Renal pelvis (tissue), 4 donors: Measurements from ENCODE around the gene GIN1. TPM values are rescaled to one million over a fixed set of nuclear protein-coding genes. Genes with fewer than 3 reads are reported as not detected.
A peak's percentile ranks its signal among the peaks of the same experiment; 100 is the strongest.
"Not testable (repeated sequence)": the region's sequence is repeated elsewhere in the genome, so short reads cannot be mapped to it uniquely, and the experiment has no call there.

Experiments used
- DNase-seq: peaks from one replicate; pipeline ENCODE4 v3.0.0-alpha.2; 2013
- polyA plus RNA-seq, 3 donors: library from polyadenylated mRNA; unstranded; fragments of 120-200 nt; gene quantifications; one replicate each; pipeline ENCODE4 v1.2.1, GENCODE V29; 2013; ENCODE audit not compliant: insufficient read length in 3 of 3

Gene GIN1
- polyA plus RNA-seq, 3 donors = 10.4 to 14.2 (median 12.0) TPM

DNA sequence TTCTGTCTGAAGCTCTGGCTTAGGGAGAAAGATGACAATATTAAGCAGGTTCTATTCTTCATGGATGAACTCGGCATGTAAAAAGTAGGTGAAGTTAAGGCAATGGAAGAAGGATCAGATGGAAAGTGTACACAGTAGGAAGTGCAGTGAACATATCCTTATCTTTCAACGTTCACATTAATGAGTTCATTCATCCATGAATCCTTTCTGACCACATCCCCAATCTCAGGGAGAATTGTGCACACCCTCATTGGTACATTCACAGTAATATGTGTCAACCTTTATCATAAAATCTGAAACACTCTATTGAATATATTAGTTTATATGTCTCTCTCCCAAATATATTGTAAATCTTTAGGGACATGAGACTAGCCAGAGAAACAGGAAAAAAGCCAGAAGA lies 5.5 kb downstream of the GIN1 start:
- DNase-seq = no peak

DNA sequence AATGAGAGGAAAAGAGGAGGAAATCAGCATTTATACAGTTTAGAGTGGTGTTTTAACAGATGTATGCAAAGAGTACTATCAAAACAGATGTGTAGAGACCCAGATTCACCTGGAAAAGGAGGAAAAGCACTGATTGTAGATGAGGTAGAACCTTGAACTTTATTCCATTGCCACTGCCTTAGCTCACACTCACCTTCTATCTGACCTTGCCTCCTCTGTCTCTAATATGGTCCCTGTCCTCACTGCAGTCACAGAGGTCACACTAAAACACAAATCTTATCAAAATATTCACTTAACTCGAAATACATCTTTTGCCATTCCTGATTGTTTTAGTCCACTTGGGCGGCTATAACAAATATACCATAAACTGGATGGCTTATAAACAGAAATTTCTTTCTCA lies 7.0 kb downstream of the GIN1 start:
- no peak for DNase-seq

DNA sequence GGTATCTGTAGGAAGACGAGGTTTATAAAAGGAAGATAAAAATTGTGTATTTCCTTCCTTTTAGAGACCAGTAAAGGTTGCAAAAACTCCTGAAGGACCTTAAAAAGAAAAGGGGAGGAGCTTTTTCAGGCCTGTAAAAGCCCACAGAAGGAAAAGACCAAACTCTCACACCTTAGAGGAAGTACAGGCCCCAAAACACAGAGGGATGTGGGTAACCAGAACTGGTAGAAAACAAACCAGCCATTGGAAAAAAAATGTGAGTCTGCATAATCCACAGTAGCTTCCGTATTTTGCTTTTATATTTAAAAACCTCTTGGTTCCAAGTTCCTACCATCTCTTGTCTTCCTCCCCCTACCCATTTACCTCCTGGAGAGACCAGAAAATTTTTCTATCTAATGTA lies 8.5 kb downstream of the GIN1 start:
- DNase-seq = no peak

DNA sequence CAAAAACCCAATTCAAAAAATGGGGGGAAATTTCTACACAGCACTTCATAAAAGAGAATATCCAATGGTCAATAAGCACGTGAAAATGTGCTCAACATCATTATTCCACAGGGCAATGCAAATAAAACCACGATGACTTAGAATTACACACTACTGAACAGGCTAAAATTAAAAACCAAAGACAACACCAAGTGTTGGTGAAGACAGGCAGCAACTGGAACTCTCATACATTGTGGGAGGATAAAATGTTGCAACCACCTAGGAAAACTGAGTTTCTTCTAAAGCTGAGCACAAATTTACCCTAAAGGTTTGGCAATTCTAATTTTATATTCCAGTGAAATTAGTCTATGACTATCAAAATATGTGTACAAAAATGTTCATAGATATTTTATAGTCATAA lies 9.5 kb downstream of the GIN1 start:
- DNase-seq = no peak

DNA sequence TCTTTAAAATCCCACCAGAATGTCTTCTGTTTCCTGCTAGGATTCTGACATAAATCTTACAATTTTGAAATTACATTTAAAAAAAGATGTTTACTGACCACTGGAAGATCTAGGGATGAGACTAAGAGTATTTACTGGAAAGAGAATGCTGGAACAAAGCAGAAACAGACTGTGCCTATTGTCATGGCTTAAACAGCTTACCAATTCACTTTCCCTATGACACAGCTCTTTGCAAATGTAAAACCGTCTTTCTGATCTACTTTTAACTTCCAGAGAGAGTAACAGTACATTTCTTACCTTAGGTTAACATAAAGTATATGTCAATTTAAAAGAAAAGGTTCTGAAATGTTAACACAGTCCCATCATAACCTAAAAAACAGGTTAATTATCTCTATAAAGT lies 10.7 kb downstream of the GIN1 start:
- DNase-seq = no peak

DNA sequence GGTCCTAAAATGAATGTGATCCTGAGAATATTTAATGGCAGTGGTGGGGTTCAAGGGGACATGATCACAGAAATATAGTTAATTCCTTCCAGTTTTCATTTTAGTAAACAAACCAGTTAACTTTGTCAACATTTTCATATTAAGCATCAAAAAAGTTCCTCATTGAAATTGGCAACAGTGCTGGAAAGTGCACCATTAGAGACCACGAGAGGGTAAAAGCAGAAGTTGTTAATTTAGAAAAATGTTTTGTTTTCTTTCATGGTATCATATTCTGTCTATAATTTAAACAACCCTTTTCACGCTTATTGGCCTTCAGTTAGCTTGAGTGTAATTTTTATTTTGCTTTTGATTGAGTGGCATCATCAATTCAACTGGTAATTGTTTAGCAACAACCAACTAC lies 11.9 kb downstream of the GIN1 start:
- DNase-seq = no peak

DNA sequence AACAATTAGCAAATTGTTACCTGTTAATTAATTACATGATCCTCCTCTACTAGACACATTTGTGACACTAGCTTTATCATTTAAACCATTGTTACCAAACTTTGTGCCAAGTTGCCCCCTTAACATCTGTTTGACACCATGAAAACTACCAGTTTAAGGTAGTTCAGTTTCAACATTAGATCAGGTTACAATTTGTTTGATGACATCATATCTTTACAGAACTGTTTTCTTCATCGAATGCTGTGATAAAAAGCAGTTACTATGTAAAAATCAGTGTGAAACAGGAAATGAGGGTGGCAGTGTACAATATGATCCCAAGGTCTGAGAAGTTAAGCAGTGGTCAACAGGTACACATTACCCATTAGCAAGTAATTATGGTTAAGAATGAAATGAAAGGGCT lies 17.7 kb downstream of the GIN1 start:
- DNase-seq = no peak

DNA sequence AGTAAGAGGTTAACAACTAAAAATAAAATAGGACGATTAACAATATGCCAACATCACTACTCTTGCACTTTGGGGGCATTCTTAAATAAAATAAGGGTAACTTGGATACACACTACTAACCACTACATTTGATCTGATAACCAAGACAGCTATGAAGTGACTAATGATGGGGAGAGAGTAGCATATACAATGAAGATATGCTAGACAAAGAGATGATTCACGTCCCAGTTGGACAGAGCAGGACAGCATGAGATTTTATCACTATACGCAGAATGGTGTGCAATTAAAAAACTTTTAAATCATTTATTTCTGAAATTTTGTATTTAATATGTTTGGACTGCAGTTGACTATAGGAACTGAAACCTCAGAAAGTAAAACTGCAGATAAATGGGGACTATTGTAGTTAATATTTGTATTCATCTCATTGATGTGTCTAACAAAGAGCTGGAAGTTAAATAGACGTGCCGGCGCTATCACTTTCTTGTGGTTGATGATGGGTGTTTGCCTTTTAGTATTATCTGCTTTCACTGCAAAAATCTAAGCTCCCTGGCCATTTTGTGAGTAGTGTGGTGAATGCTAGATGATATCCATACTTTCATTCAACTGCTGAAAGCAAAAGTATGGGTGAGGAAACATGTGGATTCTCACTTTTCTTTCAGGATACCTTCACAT lies 18.7 kb downstream of the GIN1 start:
- no peak for DNase-seq

DNA sequence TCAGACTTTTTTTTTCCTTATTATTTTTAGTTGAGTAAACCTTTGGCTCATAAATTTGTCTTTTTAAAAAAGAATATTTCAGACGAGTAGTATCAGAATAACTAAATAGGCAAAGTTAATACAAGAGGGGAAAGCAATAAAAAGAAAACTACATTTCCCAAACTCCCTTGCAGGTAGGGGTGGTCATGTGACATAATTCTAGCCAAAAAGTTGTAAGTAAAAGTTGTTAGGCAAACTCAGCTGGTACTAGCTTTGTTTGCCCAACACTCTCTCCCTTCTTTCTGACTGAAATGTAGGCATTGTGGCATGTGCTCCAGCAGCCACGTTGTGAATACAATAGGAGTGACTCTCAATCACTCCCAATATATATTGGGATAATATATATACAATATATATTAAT lies 20.9 kb downstream of the GIN1 start:
- DNase-seq = no peak

DNA sequence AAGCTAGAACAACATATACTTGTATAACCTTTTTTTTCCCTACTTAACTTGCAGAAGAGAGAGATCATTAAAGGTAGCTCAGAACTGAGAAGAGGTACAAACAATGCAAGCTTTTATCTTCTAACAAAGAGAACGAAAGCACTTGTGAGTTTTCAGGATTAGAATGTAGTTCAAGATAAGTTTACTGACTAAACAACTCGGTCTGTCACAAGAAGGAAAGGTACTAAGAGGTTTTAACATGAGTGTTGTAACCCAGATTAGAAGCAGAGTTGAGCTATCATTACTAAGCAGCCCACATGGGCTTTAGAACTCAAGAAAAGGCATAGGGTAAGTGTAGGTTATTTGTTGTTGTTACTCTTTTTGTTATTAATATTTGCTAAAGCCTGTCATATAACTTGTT lies 25.2 kb downstream of the GIN1 start:
- DNase-seq = no peak

DNA sequence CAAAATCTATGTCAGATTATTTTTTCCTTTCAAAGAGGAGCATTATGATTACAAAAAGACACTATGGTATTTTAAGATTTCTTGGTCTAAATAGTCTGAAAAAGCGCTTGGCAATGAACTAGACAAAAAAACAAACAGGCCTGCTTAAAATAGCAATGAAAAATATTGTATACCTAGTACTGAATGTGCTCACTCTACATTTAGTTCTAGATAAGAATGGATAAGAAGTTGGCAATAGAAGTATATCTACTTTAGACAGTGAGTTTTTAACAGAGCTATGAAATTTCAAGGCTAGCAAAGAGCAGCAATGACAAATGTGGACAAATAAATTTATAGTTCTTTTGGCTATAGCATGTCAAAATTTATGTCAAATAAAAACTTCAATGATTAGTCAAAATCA lies 26.2 kb downstream of the GIN1 start:
- no peak for DNase-seq

DNA sequence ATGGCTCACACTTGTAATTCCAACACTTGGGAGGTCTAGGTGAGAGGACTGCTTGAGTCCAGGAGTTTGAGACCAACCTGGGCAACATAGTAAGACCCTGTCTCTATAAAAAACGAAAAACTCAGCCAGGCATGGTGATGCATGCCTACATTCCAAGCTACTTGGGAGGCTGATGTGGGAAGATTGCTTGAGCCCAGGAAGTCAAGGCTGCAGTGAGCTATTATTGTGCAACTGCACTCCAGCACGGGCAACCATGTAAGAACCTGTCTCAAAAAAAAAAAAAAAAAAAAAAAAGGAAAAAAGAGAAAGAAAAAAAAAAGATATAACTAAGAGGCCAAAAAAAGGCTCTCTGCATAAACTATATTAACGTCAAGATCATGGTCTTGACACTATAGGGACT lies 27.3 kb downstream of the GIN1 start:
- DNase-seq = no peak

DNA sequence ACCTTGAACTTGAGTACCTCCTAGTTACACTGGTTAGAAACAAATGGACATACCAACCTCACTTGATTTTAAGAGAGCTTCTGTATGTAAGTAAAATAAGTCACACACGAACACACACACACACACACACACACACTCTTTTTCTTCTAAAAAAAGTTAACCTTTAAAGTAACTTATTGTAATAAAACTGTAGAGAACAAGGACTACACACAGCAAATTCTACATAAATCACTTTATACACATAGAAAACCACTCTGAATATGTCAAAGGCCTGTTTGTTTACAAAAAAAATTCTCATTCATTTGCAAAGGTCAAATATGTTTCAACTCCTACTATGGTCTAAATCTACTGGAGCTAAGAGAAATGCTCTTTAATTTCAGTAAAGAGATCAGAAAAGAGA lies 29.1 kb downstream of the GIN1 start:
- DNase-seq = no peak

DNA sequence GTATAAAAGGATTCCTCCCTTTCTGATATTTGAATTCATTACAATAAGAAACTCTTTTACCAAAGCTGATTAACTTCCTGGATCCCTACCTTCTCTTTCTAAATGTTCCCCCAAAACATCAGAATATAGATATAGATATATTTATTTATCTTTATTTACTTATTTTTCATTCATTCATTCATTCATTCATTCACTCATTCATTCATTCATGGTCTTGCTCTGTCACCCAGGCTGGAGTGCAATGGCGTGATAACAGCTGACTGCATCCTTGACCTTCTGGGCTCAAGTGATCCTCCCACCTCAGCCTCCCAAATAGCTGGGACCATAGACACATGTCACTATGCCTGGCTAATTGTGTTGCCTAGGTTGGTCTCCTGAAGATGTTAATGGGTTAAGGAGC lies 30.7 kb downstream of the GIN1 start:
- DNase-seq = no peak

DNA sequence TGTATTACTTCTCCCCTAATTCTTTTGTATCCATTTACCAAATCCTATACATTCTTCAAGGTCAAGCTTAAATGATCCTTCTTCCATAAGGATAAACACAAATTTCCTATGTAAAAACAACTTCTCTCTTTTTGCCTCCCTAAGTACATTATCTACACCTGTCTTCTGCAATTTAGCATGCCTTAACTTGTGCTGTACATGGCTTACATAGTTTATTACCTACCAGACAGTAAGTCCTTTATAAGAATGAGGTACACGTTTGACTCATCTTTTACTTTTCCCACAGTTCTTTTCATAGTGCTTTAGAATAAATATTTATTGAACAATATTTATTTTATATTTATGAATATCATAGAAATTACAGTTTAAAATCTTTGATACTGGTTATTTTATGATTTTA lies 33.4 kb downstream of the GIN1 start:
- DNase-seq = no peak

DNA sequence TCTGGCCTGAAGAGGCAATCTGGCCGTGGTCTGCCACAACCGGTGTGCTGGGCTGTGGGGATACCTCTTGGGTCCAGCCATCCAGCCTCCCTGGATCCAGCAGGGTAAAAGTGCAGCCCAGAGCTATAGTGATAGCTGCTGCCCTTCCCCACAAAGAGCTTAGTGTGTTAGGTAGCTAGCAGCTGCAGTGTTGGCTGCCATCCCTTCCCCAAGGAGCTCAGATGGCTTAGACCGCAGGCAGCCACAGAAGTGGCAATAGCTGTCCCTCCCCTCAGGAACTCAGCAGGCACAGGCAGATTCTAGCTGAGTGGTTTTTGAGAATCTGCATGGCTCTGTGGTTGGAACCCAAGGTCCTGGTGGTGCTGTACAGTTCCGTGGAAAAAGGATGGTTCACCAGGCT lies 40.1 kb downstream of the GIN1 start:
- DNase-seq = no peak

DNA sequence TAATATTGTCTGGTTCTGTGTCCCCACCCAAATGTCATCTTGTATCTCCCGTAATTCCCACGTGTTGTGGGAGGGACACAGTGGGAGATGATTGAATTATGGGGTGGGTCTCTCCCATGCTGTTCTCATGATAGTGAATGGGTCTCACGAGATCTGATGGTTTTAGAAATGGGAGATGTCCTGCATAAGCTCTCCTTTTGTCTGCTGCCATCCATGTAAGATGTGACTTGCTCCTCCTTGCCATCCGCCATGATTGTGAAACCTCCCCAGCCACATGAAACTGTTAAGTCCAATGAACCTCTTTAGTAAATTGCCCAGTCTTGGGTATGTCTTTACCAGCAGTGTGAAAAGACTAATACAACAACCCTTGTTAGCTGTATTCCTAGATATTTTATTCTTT lies 44.5 kb downstream of the GIN1 start:
- no peak for DNase-seq

DNA sequence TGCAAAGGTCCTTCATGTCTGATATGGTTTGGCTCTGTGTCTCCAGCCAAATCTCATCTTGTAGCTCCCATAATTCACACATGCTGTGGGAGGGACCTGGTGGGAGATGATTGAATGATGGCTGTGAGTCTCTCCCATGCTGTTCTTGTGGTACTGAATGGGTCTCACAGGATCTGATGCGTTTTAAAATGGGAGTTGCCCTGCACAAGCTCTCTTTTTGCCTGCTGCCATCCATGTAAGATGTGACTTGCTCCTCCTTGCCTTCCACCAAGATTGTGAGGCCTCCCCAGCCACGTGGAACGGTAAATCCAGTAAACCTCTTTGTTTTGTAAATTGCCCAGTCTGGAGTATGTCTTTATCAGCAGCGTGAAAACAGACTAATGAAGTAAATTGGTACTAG lies 46.4 kb downstream of the GIN1 start:
- not testable (repeated sequence) for DNase-seq

DNA sequence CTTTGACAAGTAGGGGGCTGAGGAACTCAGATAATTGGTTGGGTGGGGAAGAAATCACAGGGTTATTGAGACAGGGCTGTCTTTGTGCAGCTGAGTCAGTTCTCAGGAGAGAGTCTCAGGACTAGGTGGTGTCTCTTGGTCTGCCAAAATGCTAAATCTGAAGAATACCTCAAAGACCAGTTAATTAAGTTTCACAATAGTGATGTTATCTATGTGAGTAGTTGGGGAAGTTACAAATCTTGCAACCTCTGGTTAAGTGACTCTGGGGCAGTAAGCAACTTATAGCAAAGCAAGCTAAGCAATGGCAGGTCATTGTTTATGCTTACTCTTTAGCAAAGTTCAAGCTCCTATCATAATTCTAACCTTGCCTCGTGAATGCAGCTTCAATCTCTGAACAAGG lies 53.6 kb downstream of the GIN1 start:
- DNase-seq = no peak

DNA sequence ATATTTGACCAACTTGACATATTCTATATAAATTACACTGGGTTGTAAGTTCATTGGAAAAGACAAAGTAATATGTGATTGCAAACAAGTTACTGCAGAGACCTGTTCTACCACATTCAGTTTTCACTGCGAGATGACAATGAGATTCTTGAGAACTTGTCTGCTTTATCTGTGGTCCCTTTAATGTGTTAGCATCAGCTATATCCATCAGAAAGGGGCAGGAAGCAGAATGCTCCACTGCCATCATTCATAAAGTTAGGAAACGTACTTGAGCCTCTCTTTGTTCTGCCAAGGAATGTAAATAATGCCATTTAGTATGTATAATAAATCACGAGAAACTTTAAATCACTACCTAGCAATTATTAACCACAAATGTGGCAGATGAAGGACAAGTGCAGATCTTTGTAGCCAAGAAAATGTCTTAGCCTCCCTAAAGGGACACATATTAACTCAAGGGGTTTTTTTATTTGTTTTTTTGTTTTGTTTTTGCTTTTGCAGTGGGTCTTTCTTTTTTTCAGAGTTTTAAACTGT lies 59.4 kb downstream of the GIN1 start:
- peak; percentile 26 for DNase-seq

DNA sequence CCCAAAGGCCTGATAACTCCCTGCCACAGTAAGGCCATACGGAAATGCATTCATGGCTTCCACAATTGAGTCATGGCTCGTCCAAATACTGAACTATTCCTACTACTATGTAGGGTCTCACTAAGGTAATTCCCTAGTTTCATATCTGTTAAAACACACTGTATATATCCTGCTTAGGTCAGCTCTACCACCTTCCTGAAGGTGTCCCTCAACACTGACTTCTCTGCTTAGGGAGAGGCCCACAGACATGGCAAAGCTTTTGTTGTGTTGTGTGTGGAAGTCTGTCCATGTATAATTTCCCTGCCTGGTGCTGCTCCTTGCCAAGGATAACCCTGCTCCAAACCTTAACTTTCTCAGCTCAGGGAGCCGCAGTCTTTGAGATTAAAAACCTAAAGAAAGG lies 60.4 kb downstream of the GIN1 start:
- DNase-seq = no peak

DNA sequence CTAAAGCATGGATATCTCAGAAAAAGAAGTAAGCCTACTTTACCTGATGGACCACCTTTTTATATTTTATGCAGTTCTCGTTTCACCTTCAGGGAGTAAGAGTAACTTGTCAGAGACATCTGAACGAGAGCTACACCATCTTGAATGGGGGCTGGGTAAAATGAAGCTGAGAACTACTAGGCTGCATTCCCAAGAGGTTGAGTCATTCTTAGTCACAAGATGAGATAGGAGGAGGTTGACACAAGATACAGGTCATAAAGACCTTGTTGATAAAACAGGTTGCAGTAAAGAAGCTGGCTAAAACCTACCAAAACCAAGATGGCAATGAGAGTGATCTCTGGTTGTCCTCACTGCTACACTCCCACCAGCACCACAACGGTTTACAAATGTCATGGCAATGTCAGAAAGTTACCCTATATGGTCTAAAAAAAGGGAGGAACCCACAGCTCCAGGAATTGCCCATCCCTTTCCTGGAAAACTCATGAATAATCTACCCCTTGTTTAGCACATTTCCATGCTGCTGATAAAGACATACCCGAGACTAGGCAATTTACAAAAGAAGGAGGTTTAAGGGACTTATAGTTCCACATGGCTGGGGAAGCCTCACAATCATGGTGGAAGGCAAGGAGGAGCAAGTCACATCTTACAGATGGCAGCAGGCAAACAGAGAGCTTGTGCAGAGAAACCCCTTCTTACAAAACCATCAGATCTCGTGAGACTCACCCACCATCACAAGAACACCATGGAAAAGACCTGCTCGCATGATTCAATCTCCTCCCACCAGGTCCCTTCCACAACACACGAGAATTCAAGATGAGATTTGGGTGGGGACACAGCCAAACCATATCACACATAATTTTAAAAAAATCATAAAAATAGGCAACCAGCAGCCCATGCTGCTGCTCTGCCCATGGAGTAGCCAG lies 62.5 kb downstream of the GIN1 start:
- no peak for DNase-seq

DNA sequence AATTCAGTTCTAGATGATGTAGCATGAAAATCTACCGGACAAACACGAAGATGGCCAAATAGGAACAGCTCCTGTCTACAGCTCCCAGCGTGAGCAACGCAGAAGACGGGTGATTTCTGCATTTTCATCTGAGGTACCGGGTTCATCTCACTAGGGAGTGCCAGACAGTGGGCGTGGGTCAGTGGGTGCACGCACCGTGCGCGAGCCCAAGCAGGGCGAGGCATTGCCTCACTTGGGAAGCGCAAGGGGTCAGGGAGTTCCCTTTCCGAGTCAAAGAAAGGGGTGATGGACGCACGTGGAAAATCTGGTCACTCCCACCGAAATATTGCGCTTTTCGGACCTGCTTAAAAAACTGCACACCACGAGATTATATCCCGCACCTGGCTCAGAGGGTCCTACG lies 73.2 kb downstream of the GIN1 start:
- DNase-seq = not testable (repeated sequence)
